D721Med (cell line): ENCODE data around the gene MTCH1.
A peak's percentile ranks its signal among the peaks of the same experiment; 100 is the strongest.

ENCODE experiments used
- DNase-seq: peaks from one replicate; pipeline ENCODE4 v3.0.0; 2011; ENCODE audit warnings: low spot score; ENCODE audit not compliant: insufficient read length
- FAIRE-seq: peaks from 2 replicates; lab custom pipeline; 2011; peaks lifted over from hg19 to GRCh38; lab: Jason Lieb, UNC
- CTCF ChIP-seq: IDR thresholded peaks from 2 replicates; pipeline ENCODE4 v1.5.1; 2012; ENCODE audit warnings: mild to moderate bottlenecking, control low read depth; ENCODE audit not compliant: insufficient read depth; ENCODE audit errors: missing control alignments

Gene MTCH1

GRCh38 chr6:37020812-37021211 is 34.8 kb upstream of the MTCH1 start:
- no peak for TF ChIP-seq CTCF
- DNase-seq (no peak), FAIRE-seq (no peak)

- FAIRE-seq (no peak), DNase-seq (no peak)
- no peak for TF ChIP-seq CTCF
These were observed 34.4 kb upstream of the MTCH1 start for GRCh38 chr6:37020381-37020780.

DNA sequence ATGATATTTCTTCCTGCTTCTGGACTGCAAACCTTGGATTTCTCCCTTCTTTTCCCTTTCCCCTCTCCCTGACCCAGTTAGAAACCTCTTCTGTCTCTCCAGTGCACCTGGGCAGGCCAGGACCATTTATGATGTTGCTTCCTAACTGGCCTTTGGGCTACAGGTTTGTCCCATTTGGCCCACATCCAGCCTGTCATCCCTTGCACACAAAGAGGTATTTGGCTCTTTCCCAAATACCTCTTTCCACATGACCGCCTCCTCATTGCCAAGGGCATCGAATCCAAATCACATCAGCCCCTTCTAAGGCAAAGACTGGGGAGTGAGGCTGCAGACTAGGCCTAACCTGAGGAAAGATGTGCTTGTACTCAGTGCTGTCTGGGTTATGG is 33.1 kb upstream of the MTCH1 start:
- DNase-seq (no peak), FAIRE-seq (no peak)
- no peak for TF ChIP-seq CTCF

DNA sequence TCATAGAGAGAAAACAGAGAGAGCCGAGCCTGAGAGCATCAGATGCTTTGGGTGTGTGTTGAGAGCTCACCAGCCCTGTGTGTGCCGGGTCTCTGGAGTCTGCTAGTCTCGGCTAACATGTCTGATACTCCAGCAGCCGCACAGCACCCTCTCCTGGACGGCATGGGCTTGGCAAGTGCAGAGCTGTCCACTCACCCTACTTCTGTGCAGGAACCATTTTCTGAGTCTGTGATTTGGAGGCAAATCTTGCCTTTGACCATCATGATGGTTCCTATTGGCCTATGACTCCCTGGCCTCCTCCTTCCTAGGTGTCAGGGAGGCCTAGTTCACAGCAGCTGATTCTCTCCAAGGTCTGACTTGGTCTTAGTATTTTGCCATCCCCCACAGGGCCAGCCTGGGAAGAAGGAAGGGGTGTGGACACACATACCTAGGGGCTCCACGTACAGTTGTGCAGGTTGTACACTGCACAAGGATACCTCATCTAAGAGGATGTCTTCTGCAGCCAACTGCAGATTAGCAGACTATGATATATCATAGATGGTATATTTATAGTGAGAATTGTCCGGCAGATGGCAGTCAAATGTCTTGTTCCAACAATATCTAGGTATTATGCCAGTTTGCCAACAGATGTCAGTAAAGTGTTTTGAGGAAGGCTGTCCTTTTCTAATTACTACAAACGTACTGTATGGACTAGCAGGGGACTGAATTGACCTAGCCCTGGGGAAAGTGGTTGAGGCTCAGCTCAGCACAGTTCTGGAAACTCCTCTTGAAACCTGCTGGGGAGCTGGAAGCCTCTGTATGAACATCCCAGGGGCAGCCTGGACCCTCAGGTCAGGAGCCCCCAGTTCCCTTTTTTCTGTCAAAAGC is 32.4 kb upstream of the MTCH1 start:
- DNase-seq: peak; percentile 78
- TF ChIP-seq CTCF: peak; percentile 94
- FAIRE-seq: no peak

DNA sequence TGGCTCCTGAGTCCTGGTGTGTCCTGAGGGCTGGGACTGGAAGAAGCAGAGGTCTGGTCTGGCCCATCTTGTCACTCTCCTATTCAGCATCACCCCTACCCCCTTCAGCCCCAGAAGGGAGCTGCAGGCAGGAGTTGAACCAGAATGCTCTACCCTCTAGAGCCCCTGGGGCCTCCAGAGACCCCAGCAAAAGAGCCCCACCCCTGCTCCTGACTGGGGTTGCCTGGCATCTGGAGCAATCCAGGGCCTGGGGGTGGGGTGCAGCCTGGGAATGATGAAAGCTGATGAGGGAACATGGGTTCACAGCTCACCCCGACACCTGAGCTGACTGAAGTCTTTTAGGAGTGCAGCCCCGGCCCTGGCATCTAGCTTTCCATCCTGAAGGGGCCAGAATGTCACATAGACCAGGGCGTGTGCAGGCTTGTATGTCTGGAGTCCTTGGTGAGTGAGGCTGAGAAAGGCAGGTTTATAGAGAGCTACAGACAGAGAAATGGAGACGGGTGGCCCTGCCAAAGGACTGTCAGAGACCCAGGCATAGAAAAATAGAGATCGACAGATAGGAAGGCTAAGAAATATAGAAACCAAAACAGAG is 31.7 kb upstream of the MTCH1 start:
- DNase-seq (no peak), FAIRE-seq (no peak)
- TF ChIP-seq CTCF: no peak

DNA sequence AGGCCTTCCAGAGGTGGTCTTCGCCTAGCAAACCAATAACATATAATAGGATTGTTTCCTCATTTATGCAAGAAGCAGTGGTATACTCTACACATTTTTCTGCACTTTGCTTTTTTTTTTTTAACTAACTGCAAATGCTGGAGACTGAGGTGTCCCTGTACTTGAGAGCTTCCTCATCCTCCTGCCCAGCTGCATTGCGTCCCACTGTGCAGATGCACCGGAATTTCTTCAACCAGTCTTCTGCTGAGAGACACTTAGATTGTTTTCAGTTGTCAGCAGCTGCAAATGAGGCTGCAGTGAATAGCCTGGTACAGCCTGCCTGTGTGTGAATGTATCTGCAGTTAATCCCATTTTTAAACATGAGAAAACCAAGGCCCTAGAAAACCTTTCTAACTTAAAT is 31.0 kb upstream of the MTCH1 start:
- TF ChIP-seq CTCF: no peak
- DNase-seq (no peak), FAIRE-seq (no peak)

DNA sequence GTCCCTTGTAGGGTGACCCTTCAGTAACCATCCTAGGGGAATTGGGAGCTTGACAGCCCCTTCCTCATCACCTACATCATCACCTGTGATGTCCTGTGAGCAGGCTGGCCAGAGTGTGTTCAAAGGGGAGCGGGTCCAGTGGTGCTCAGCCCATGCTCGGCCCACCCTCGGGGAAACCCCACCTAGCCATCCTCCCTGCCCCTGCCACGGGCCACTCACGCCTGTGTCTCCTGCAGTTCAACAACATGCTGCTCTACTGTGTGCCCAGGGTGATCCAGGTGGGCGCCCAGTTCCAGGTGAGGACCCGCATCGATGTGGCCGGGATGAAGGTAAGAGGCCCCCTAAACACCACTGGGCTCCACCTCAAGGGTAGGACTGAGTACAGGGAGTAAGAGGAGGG is 29.5 kb upstream of the MTCH1 start:
- DNase-seq (no peak), FAIRE-seq (no peak)
- no peak for TF ChIP-seq CTCF
